Measurements from ENCODE around the gene ENTREP1. TPM values are rescaled to one million over a fixed set of nuclear protein-coding genes. Genes with fewer than 3 reads are reported as not detected.
A peak's percentile ranks its signal among the peaks of the same experiment; 100 is the strongest.

Gene ENTREP1
- total RNA-seq, 1 experiment from 2014 or later, result 21.3 TPM

DNA sequence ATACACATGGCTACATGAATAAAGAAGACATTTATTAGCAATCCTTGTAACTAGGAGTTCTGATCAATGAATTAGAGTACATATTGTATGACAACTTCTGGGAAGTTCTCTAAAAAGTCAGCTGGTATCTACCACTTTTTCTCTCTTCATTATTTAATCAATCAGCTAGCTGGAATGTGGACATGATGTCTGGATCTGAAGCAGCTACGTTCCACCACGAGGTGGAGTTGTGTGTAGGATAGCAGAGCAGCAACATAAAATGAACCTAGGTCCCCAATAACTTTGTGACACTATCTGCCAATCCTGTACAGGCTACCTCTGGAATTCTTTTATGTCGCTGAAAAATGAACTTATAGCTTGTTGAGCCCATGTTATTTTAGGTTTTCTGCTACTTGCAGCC, 32.9 kb upstream of the ENTREP1 start:
- Histone ChIP-seq H3K23ac (ENCODE audit: insufficient read length, low read depth, low read length) (no peak overlapping the region), H4K91ac (ENCODE audit: insufficient read length, low read depth, low read length) (no peak overlapping the region), H3K79me1 (ENCODE audit: insufficient read depth, low read depth, low read length, poor library complexity, severe bottlenecking) (no peaks in the 10 kb centered on the region), H3K23me2 (ENCODE audit: insufficient read length, low read depth, low read length, poor library complexity, severe bottlenecking) (no peaks in the 10 kb centered on the region), H4K20me1 (ENCODE audit: control insufficient read depth, insufficient read depth, insufficient read length) (no peaks in the 10 kb centered on the region), H2AFZ (ENCODE audit: low read length) (no peak overlapping the region), H3K4me1 (ENCODE audit: insufficient read depth, low read length) (no peaks in the 10 kb centered on the region), H3K4ac (ENCODE audit: low read depth, low read length) (no peak overlapping the region), H3K79me2 (ENCODE audit: insufficient read depth, low read length) (no peaks in the 10 kb centered on the region), H3K18ac (ENCODE audit: insufficient read length, low read depth, low read length) (no peak overlapping the region), H3K9me3 (ENCODE audit: control insufficient read depth, low read depth, low read length) (no peaks in the 10 kb centered on the region), H4K8ac (replicated peaks; ENCODE audit: insufficient read length, low read depth, low read length) (no peak overlapping the region), H3K27me3 (ENCODE audit: insufficient read depth, low read length) (no peaks in the 10 kb centered on the region), H3T11ph (ENCODE audit: low read length) (no peak overlapping the region), H2BK120ac (ENCODE audit: low read depth, low read length, poor library complexity, severe bottlenecking) (no peak overlapping the region), H4K5ac (ENCODE audit: insufficient read length, low read depth, low read length) (no peak overlapping the region), H3K4me2 (ENCODE audit: insufficient read depth, insufficient read length, low read length) (no peak overlapping the region), H3K9ac (ENCODE audit: extremely low read depth, insufficient read length, low read length) (no peak overlapping the region), H2BK5ac (ENCODE audit: insufficient read length, low read length) (no peak overlapping the region), H2BK15ac (ENCODE audit: low read depth, low read length) (no peak overlapping the region), H3K14ac (ENCODE audit: insufficient read depth, low read length) (no peak overlapping the region), H2BK20ac (ENCODE audit: low read depth, low read length, poor library complexity, severe bottlenecking) (no peak overlapping the region), H2BK12ac (ENCODE audit: insufficient read length, low read depth, low read length) (no peak overlapping the region), H2AK5ac (ENCODE audit: insufficient read length, low read length) (no peak overlapping the region), H3K27ac (ENCODE audit: insufficient read length, low read depth, low read length) (no peak overlapping the region), H3K56ac (ENCODE audit: insufficient read length, low read depth, low read length) (no peak overlapping the region)
- TF ChIP-seq, protein P1, sequence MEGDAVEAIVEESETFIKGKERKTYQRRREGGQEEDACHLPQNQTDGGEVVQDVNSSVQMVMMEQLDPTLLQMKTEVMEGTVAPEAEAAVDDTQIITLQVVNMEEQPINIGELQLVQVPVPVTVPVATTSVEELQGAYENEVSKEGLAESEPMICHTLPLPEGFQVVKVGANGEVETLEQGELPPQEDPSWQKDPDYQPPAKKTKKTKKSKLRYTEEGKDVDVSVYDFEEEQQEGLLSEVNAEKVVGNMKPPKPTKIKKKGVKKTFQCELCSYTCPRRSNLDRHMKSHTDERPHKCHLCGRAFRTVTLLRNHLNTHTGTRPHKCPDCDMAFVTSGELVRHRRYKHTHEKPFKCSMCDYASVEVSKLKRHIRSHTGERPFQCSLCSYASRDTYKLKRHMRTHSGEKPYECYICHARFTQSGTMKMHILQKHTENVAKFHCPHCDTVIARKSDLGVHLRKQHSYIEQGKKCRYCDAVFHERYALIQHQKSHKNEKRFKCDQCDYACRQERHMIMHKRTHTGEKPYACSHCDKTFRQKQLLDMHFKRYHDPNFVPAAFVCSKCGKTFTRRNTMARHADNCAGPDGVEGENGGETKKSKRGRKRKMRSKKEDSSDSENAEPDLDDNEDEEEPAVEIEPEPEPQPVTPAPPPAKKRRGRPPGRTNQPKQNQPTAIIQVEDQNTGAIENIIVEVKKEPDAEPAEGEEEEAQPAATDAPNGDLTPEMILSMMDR (conservative IDR thresholded peaks at IDR 0.05), result peak; percentile 26; the same call in 2 of the 3 replicates
- no peak for DNase-seq
- Mint-ChIP-seq H3K4me3 (no peak overlapping the region), H3K9me3 (peaks cover 5 to 14% of the 10 kb centered on the region in 2 experiments; a peak in 4 of 5 replicates), H3K27me3 (ENCODE audit: low read depth) (no peaks in the 10 kb centered on the region; the same call in 1 of the 2 replicates), H3K27ac (no peak overlapping the region), H3K4me1 (peaks cover 8 to 12% of the 10 kb centered on the region in 2 experiments), H3K36me3 (ENCODE audit: insufficient read depth in 1 of 3, low read depth in 3 of 3) (peaks cover 2 to 14% (median 9%) of the 10 kb centered on the region in 3 experiments; a peak in 6 of 7 replicates)
- no CpG with 5 or more reads among the region's 3 CpGs for WGBS (ENCODE audit: extremely low coverage, insufficient read length, low lambda C conversion rate)
